Esophagus muscularis mucosa (tissue), 4 donors: ENCODE measurements around the gene GPATCH2. TPM values are rescaled to one million over a fixed set of nuclear protein-coding genes. Genes with fewer than 3 reads are reported as not detected.
"Not testable (repeated sequence)": the region's sequence is repeated elsewhere in the genome, so short reads cannot be mapped to it uniquely, and the experiment has no call there.

Source experiments
- DNase-seq: peaks from one replicate; pipeline ENCODE4 v3.0.0-alpha.2; 2017; ENCODE audit errors: extremely low spot score
- H3K27ac ChIP-seq, 4 donors: fragments of 200-600 bp; sonication (generic); replicated peaks in 1 of 4; 1 replicate in 3 of 4; 2 replicates in 1 of 4; pipeline ENCODE4 v1.5.1; 2016 to 2019; ENCODE audit warnings: mild to moderate bottlenecking in 1 of 4
- H3K27me3 ChIP-seq, 4 donors: fragments of 200-600 bp; sonication (generic); one replicate each; pipeline versions ENCODE4 v1.5.1 to v1.6.0; 2016 to 2019
- H3K36me3 ChIP-seq, 4 donors: fragments of 200-600 bp; sonication (generic); one replicate each; pipeline ENCODE4 v1.5.1; 2016 to 2019
- H3K4me1 ChIP-seq, 4 donors: fragments of 200-600 bp; sonication (generic); one replicate each; pipeline ENCODE4 v1.5.1; 2016 to 2019
- H3K4me3 ChIP-seq, 4 donors: fragments of 200-600 bp; sonication (generic); 1 replicate in 2 of 4; 2 replicates in 2 of 4; pipeline ENCODE4 v1.5.1; 2016 to 2019; ENCODE audit warnings: mild to moderate bottlenecking in 4 of 4, moderate library complexity in 1 of 4
- H3K9me3 ChIP-seq, 4 donors: fragments of 200-600 bp; sonication (generic); 1 replicate in 3 of 4; 2 replicates in 1 of 4; pipeline ENCODE4 v1.5.1; 2016 to 2019
- CTCF ChIP-seq, 3 experiments: fragments of 200-600 bp in 2 of 3; fragments of 450-650 bp in 1 of 3; sonication (generic) in 2 of 3; IDR thresholded peaks; one replicate each; pipeline ENCODE4 v1.5.1; 2017 to 2019; ENCODE audit warnings: antibody characterized with exemption in 3 of 3, mild to moderate bottlenecking in 2 of 3, moderate library complexity in 1 of 3
- EP300 ChIP-seq: sonication (generic); formaldehyde crosslinking; IDR thresholded peaks from one replicate; pipeline ENCODE4 v1.6.1; 2017; ENCODE audit warnings: antibody characterized with exemption
- POLR2A ChIP-seq: fragments of 450-650 bp; IDR thresholded peaks from one replicate; pipeline ENCODE4 v1.6.1; 2017; ENCODE audit warnings: antibody characterized with exemption, moderate library complexity, mild to moderate bottlenecking, low read depth
- POLR2AphosphoS5 ChIP-seq, 2 donors: sonication (generic); formaldehyde crosslinking; IDR thresholded peaks; one replicate each; pipeline ENCODE4 v1.6.1; 2017; ENCODE audit warnings: antibody characterized with exemption in 2 of 2
- WGBS: methylation state at CpG from one replicate; pipeline ENCODE4 v1.1.5; 2018; 5-methylcytosine and 5-hydroxymethylcytosine counted together
- intact Hi-C: fragments of 100-400 bp; cut with DNase I; formaldehyde crosslinking; loops from one replicate; pipeline ENCODE4 v1.15.1; 2023
- total RNA-seq, 4 donors: library from RNA; depleted of rRNA; stranded (reverse); fragments of >200 nt; gene quantifications; one replicate each; pipeline versions ENCODE4 v1.1.0 to v1.2.1, GENCODE V29; 2016

Gene GPATCH2
- total RNA-seq, 4 donors from 2014 or later = 10.0 to 15.7 (median 13.2) TPM

GRCh38 chr1:217526636-217527035, 104.3 kb downstream of the GPATCH2 start:
- 64% methylated on average over 1 of the region's 1 CpG for WGBS
- Histone ChIP-seq H3K4me1 (peaks cover 11 to 19% (median 16%) of the 10 kb centered on the region in 4 donors), H3K27ac (no peak overlapping the region), H3K27me3 (no peaks in the 10 kb centered on the region), H3K9me3 (no peaks in the 10 kb centered on the region), H3K4me3 (no peak overlapping the region), H3K36me3 (no peaks in the 10 kb centered on the region)
- intact Hi-C loops = no loop called here
- DNase-seq = no peak
- TF ChIP-seq CTCF (IDR thresholded peaks at IDR 0.05) (no peak), POLR2A (no peak), POLR2AphosphoS5 (IDR thresholded peaks at IDR 0.05) (no peak), EP300 (no peak)

GRCh38 chr1:217525773-217526490, 105.0 kb downstream of the GPATCH2 start:
- Histone ChIP-seq H3K4me1 (peaks cover 14 to 19% (median 16%) of the 10 kb centered on the region in 4 donors), H3K4me3 (no peak overlapping the region), H3K27ac (no peak overlapping the region), H3K9me3 (no peaks in the 10 kb centered on the region), H3K27me3 (no peaks in the 10 kb centered on the region), H3K36me3 (no peaks in the 10 kb centered on the region)
- WGBS = 78% methylated on average over 3 of the region's 3 CpGs
- intact Hi-C loops = no loop called here
- no peak for TF ChIP-seq POLR2A
- TF ChIP-seq CTCF (IDR thresholded peaks at IDR 0.05) = no peak
- no peak for TF ChIP-seq EP300
- no peak for TF ChIP-seq POLR2AphosphoS5 (IDR thresholded peaks at IDR 0.05)
- DNase-seq = no peak

GRCh38 chr1:217524787-217525520, 105.9 kb downstream of the GPATCH2 start:
- 91% methylated on average over 4 of the region's 4 CpGs for WGBS
- H3K4me1 ChIP-seq = peaks cover 14 to 19% (median 16%) of the 10 kb centered on the region in 4 donors
- intact Hi-C loops = no loop called here
- TF ChIP-seq POLR2A (no peak), POLR2AphosphoS5 (IDR thresholded peaks at IDR 0.05) (no peak), CTCF (IDR thresholded peaks at IDR 0.05) (no peak), EP300 (no peak)
- H3K27ac ChIP-seq = no peak overlapping the region
- no peaks in the 10 kb centered on the region for H3K36me3 ChIP-seq
- H3K27me3 ChIP-seq = no peaks in the 10 kb centered on the region
- no peak for DNase-seq
- H3K9me3 ChIP-seq = no peaks in the 10 kb centered on the region
- no peak overlapping the region for H3K4me3 ChIP-seq

GRCh38 chr1:217523921-217524320, 107.0 kb downstream of the GPATCH2 start:
- H3K27ac ChIP-seq, H3K36me3 ChIP-seq, intact Hi-C loops, H3K27me3 ChIP-seq, H3K4me3 ChIP-seq, H3K9me3 ChIP-seq, DNase-seq: not testable (repeated sequence)
- H3K4me1 ChIP-seq = peaks cover 14 to 19% (median 16%) of the 10 kb centered on the region in 4 donors
- WGBS = no CpG with 5 or more reads among the region's 28 CpGs

GRCh38 chr1:217522277-217522676, 108.6 kb downstream of the GPATCH2 start:
- no peak overlapping the region for H3K4me3 ChIP-seq
- H3K36me3 ChIP-seq = no peaks in the 10 kb centered on the region
- intact Hi-C loops = no loop called here
- peaks cover 14 to 19% (median 16%) of the 10 kb centered on the region in 4 donors for H3K4me1 ChIP-seq
- no peak for TF ChIP-seq POLR2A
- peak in 1 of 3 experiments; percentile 19 for TF ChIP-seq CTCF (IDR thresholded peaks at IDR 0.05)
- no peaks in the 10 kb centered on the region for H3K9me3 ChIP-seq
- DNase-seq = no peak
- H3K27ac ChIP-seq = no peak overlapping the region
- WGBS = 88% methylated on average over 3 of the region's 3 CpGs
- H3K27me3 ChIP-seq = no peaks in the 10 kb centered on the region
